Measurements from ENCODE around the gene HEXB. TPM values are rescaled to one million over a fixed set of nuclear protein-coding genes. Genes with fewer than 3 reads are reported as not detected.

Gene HEXB
- 180 and 182 TPM in 2 replicates for total RNA-seq

DNA sequence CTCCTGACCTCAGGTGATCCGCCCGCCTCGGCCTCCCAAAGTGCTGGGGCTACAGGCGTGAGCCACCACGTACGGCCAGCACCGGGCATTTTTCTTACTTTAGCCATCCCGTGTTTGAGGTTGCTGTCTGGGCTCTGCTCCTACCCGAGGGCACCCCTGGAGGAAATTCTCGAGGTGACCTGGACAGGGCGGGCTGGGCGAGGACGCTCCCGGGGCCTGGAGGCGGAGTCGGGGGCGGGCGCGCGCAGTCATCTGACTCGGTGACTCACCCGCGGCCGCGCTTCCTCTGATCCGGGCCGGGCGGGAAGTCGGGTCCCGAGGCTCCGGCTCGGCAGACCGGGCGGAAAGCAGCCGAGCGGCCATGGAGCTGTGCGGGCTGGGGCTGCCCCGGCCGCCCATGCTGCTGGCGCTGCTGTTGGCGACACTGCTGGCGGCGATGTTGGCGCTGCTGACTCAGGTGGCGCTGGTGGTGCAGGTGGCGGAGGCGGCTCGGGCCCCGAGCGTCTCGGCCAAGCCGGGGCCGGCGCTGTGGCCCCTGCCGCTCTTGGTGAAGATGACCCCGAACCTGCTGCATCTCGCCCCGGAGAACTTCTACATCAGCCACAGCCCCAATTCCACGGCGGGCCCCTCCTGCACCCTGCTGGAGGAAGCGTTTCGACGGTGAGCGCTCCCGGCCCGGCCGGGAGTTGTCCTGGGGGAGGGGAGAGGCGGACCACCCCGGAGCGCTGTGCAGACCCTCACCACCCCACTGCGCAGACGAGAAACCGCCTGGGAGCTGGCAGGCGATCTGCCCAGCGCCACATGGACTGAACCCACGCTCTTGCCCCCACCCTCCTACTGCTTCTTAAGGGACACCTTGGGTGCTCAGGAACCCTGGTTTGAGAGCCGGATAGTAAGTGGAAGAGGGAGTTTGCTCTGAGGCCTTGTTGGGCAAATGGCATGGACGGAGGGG is at the start of gene HEXB:
HEXB (plus strand) TSS at position 334 of the 952 bp plus-strand sequence; CDS start at position 362, 28 bp downstream.

GRCh38 chr5:74640450-74640953 is 44.5 kb upstream of the HEXB start, which contains the start of gene ENC1:
Gene ENC1, minus strand, starts transcription at chr5:74640728. Its CDS starts 4,243 bp downstream, at chr5:74636485.

DNA sequence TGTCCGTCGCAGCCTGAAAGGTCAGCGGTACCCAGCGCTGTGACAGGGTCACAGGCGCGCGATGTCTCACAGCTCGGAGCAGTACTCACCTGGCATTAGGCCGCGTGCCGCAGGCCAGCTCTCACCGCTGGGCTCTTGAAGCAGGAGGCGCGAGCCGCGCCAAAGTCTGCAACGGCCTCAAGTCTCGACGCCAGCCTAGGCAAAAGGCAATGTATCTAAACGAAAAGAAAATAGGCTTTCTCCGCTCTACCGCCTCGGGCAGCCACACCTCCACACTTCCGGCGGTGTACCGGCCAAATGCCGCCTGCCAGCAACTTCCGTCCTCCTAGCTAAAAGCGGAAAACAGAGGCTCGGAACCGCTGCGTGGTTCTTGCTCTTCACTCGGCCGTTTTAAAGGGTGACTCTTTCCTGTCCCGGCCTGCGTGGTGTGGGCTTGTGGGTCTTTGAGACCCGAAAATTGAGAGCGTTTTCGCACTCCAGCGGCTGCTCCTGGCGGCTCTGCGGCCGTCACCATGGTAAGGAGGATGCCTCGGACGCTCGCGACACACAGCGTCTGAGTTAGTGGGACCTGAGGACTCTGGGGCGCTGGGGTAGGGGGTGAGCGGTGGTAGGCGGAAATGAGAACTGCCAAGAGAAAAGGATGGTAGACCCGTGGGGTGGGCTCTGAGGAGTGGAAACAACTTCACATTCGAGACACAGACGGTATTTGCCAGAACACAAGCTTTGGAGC is 82.0 kb downstream of the HEXB start, which contains the start of the genes GFM2 and NSA2:
GFM2 (minus strand) TSS at position 269 of the 730 bp plus-strand sequence. CDS start 3,375 bp downstream, outside the sequence.
NSA2 (plus strand) TSS at position 401 of the 730 bp plus-strand sequence; CDS start at position 513, 112 bp downstream.

Other genes starting within 250 kb of the HEXB start
- gene ENC1, start 44.5 kb upstream of the HEXB start, total RNA-seq: 126 and 134 TPM in 2 replicates
- gene GFM2, start 81.9 kb downstream of the HEXB start, total RNA-seq: 32.5 and 39.4 TPM in 2 replicates
- 94.5 and 104 TPM in 2 replicates for gene NSA2, start 82.0 kb downstream of the HEXB start, total RNA-seq
- 0.28 and 0.45 TPM in 2 replicates for gene FAM169A, start 181.2 kb downstream of the HEXB start, total RNA-seq